Tibial nerve (tissue), 4 donors: Measurements from ENCODE around the gene KPTN. TPM values are rescaled to one million over a fixed set of nuclear protein-coding genes. Genes with fewer than 3 reads are reported as not detected.
A peak's percentile ranks its signal among the peaks of the same experiment; 100 is the strongest.

Source experiments
- DNase-seq, 2 donors: peaks; one replicate each; pipeline ENCODE4 v3.0.0-alpha.2; 2019; ENCODE audit warnings: low spot score in 2 of 2
- H3K27ac ChIP-seq, 4 donors: fragments of 200-600 bp; sonication (generic) in 3 of 4; one replicate each; pipeline ENCODE4 v1.5.1; 2017 to 2019; ENCODE audit warnings: mild to moderate bottlenecking in 1 of 4
- H3K27me3 ChIP-seq, 2 donors: fragments of 200-600 bp; sonication (generic) in 1 of 2; one replicate each; pipeline versions ENCODE4 v1.5.1 to v1.6.0; 2017 to 2019
- H3K36me3 ChIP-seq, 3 donors: fragments of 200-600 bp; sonication (generic); one replicate each; pipeline ENCODE4 v1.5.1; 2018 to 2019
- H3K4me1 ChIP-seq, 4 donors: fragments of 200-600 bp; sonication (generic) in 3 of 4; one replicate each; pipeline ENCODE4 v1.5.1; 2017 to 2019
- H3K4me3 ChIP-seq, 4 donors: fragments of 200-600 bp; sonication (generic) in 3 of 4; one replicate each; pipeline ENCODE4 v1.5.1; 2017 to 2019; ENCODE audit warnings: mild to moderate bottlenecking in 1 of 4, moderate library complexity in 1 of 4
- H3K9me3 ChIP-seq, 4 donors: fragments of 200-600 bp; sonication (generic) in 3 of 4; one replicate each; pipeline ENCODE4 v1.5.1; 2017 to 2019
- CTCF ChIP-seq, 5 experiments: fragments of 200-600 bp in 3 of 5; fragments of 450-650 bp in 2 of 5; sonication (generic) in 3 of 5; IDR thresholded peaks; one replicate each; pipeline ENCODE4 v1.5.1; 2016 to 2019; ENCODE audit warnings: antibody characterized with exemption in 5 of 5, mild to moderate bottlenecking in 3 of 5, moderate library complexity in 2 of 5
- EP300 ChIP-seq, 2 donors: sonication (generic); formaldehyde crosslinking; IDR thresholded peaks; one replicate each; pipeline ENCODE4 v1.6.1; 2017; ENCODE audit warnings: antibody characterized with exemption in 2 of 2, mild to moderate bottlenecking in 1 of 2
- POLR2A ChIP-seq, 2 donors: fragments of 450-650 bp; IDR thresholded peaks; one replicate each; pipeline ENCODE4 v1.6.1; 2017; ENCODE audit warnings: antibody characterized with exemption in 2 of 2, mild to moderate bottlenecking in 2 of 2, moderate library complexity in 2 of 2
- WGBS, 2 donors: methylation state at CpG; one replicate each; pipeline ENCODE4 v1.1.5; 2018; 5-methylcytosine and 5-hydroxymethylcytosine counted together
- total RNA-seq, 4 donors: library from RNA; depleted of rRNA; stranded (reverse); fragments of >200 nt; gene quantifications; one replicate each; pipeline ENCODE4 v1.1.0, GENCODE V29; 2016

KPTN gene
- total RNA-seq, 4 donors from 2014 or later = 3.1 to 10.8 (median 8.2) TPM

GRCh38 chr19:47512183-47512947 is 28.3 kb upstream of the KPTN start:
- peak overlapping the region; percentile 37 to 99 (median 95) for H3K27ac ChIP-seq
- peaks cover 0 to 77% (median 58%) of the 10 kb centered on the region in 4 donors for H3K4me1 ChIP-seq
- DNase-seq = peak in 1 of 2 donors; percentile 63
- peak overlapping the region in 3 of 4 donors; percentile 10 to 97 (median 86) for H3K4me3 ChIP-seq
- H3K36me3 ChIP-seq = no peaks in the 10 kb centered on the region
- WGBS, 2 donors = 53 to 55% methylated on average over 11 of the region's 11 CpGs
- TF ChIP-seq EP300 (IDR thresholded peaks at IDR 0.05) = peak in 1 of 2 donors; percentile 22
- no peak for TF ChIP-seq CTCF (IDR thresholded peaks at IDR 0.05)
- H3K27me3 ChIP-seq = no peaks in the 10 kb centered on the region
- H3K9me3 ChIP-seq = no peaks in the 10 kb centered on the region

- DNase-seq = no peak
- Histone ChIP-seq H3K36me3 (peaks cover 0 to under 1% (median 0%) of the 10 kb centered on the region in 3 donors), H3K27me3 (no peaks in the 10 kb centered on the region), H3K9me3 (no peaks in the 10 kb centered on the region), H3K4me1 (peaks cover 0 to 84% (median 61%) of the 10 kb centered on the region in 4 donors), H3K4me3 (peak overlapping the region in 1 of 4 donors; percentile 97), H3K27ac (peak overlapping the region in 3 of 4 donors; percentile 93 to 99 (median 97))
- 66 to 77% methylated on average over 7 of the region's 7 CpGs for WGBS, 2 donors
- TF ChIP-seq POLR2A (IDR thresholded peaks at IDR 0.05) (no peak), CTCF (IDR thresholded peaks at IDR 0.05) (no peak), EP300 (IDR thresholded peaks at IDR 0.05) (no peak)
Measured at GRCh38 chr19:47511681-47512080, 27.7 kb upstream of the KPTN start.

DNA sequence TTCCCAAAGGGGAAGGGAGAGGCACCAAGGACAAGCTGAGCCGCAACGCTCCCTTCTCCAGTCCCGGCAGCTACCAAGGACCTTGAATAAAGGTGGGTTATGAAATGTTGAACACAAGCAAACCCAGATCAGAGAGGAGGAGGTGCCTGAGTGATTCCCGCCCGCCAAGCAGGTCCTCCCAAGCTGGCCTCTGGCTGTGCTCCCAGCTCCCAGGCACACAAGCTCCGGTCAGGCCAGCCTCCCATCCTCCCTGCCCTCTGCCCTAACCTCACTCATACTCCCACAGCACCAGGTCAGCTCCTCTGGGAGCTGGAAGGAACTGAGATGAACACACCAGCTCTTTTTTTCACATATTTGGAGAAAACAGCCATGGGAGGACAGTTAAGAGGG is 27.1 kb upstream of the KPTN start:
- H3K27ac ChIP-seq = peak overlapping the region in 3 of 4 donors; percentile 93 to 99 (median 97)
- H3K4me3 ChIP-seq = peak overlapping the region in 1 of 4 donors; percentile 11
- H3K4me1 ChIP-seq = peaks cover 0 to 88% (median 61%) of the 10 kb centered on the region in 4 donors
- TF ChIP-seq EP300 (IDR thresholded peaks at IDR 0.05) = peak in 1 of 2 donors; percentile 71
- TF ChIP-seq POLR2A (IDR thresholded peaks at IDR 0.05) = no peak
- no peak for TF ChIP-seq CTCF (IDR thresholded peaks at IDR 0.05)
- no peaks in the 10 kb centered on the region for H3K9me3 ChIP-seq
- DNase-seq = peak; percentile 32 to 68
- H3K27me3 ChIP-seq = no peaks in the 10 kb centered on the region
- WGBS, 2 donors = 66 to 92% methylated on average over 3 to 6 of the region's 6 CpGs
- peaks cover 0 to 5% (median 0%) of the 10 kb centered on the region in 3 donors for H3K36me3 ChIP-seq

DNA sequence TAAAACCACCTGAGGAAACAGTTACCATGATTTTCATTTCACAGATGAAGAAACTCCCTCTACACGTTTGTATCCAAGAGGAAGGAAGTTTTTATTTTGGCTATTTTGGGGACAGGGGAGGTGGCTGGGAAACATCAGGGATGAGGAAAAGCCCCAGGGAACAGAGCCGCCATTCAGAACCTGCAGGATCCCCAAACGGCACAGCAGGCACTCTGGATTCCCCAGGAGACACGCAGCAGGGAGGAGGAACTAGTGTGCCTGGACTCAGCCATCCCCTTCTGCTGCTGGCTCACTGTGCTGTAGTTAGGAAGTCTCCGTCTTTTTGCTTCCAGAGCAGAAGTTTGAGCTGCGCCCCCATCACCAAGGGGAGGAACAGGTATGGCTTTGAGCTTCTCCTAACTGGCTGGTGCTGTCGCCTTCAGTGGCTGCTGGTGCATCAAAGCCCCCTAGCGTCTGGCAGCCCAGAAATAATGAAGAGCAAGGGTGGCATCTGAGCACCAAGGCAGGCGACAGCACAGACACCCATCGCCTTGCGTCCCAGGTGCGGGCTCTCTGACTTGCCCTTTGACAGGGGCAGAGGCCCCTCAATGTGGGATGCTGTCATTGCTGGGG is 26.6 kb upstream of the KPTN start:
- H3K4me3 ChIP-seq = peak overlapping the region in 1 of 4 donors; percentile 11
- H3K27ac ChIP-seq = peak overlapping the region in 3 of 4 donors; percentile 93 to 99 (median 97)
- peaks cover 0 to 10% (median 0%) of the 10 kb centered on the region in 3 donors for H3K36me3 ChIP-seq

More for the DNA sequence above, 26.6 kb upstream of the KPTN start:
- WGBS, 2 donors = 61 to 68% methylated on average over 12 of the region's 12 CpGs
- H3K27me3 ChIP-seq = no peaks in the 10 kb centered on the region
- DNase-seq = no peak
- peaks cover 0 to 86% (median 59%) of the 10 kb centered on the region in 4 donors for H3K4me1 ChIP-seq
- no peak for TF ChIP-seq POLR2A (IDR thresholded peaks at IDR 0.05)
- TF ChIP-seq EP300 (IDR thresholded peaks at IDR 0.05) = no peak
- no peak for TF ChIP-seq CTCF (IDR thresholded peaks at IDR 0.05)
- no peaks in the 10 kb centered on the region for H3K9me3 ChIP-seq
